HCT116 (cell line): Measurements from ENCODE around the gene LAMC3. TPM values are rescaled to one million over a fixed set of nuclear protein-coding genes. Genes with fewer than 3 reads are reported as not detected.

ENCODE experiments used
- ATAC-seq: fragments of 200-7000 bp; cut with Tn5 transposase; 2 replicates; pipeline ENCODE4 v1.9.1; 2020; ENCODE audit warnings: mild to moderate bottlenecking, moderate library complexity
- BruUV-seq: library from RNA; stranded (reverse); fragments of 400-500 nt; replicated peaks from 2 replicates; lab custom pipeline; 2021; lab: Mats Ljungman, UMichigan
- CTCF ChIA-PET: fragments of 300-600 bp; sonication (Branson Sonifier 250); formaldehyde crosslinking; loops from one replicate; lab custom pipeline; 2021; ENCODE audit warnings: antibody characterized with exemption; lab: Charles Lee
- POLR2A ChIA-PET: fragments of 300-600, 350-600 bp; sonication (Branson Sonifier 250); formaldehyde crosslinking; loops from one replicate; lab custom pipeline; 2021; ENCODE audit warnings: antibody characterized with exemption; lab: Charles Lee
- RAD21 ChIA-PET, 2 experiments: fragments of 300-600 bp; sonication (Branson Sonifier 250); formaldehyde crosslinking; loops; one replicate each; lab custom pipeline; 2023; ENCODE audit warnings: low total read pairs in 2 of 2; ENCODE audit not compliant: uncharacterized antibody in 2 of 2, unreplicated experiment in 2 of 2, low non-redundant PET in 1 of 2; lab: Charles Lee
- DNase-seq: peaks from one replicate; pipeline ENCODE4 v3.0.0-alpha.2; 2010; ENCODE audit warnings: low read depth, low spot score
- H2AFZ ChIP-seq: fragments of 200-600 bp; shearing (Covaris generic), sonication (generic); 2 replicates; pipeline ENCODE4 v1.6.1; 2017; ENCODE audit warnings: low read depth, mixed run types, mixed read lengths, antibody characterized with exemption, low read length; ENCODE audit not compliant: poor library complexity, severe bottlenecking
- H3K27ac ChIP-seq: 2 replicates; pipeline ENCODE4 v1.5.1; 2012; ENCODE audit warnings: low read depth, low read length
- H3K27me3 ChIP-seq: fragments of 200-600 bp; sonication (generic); 2 replicates; pipeline ENCODE4 v1.6.1; 2016; ENCODE audit warnings: mixed run types, low read length, mixed read lengths; ENCODE audit not compliant: insufficient read depth
- H3K36me3 ChIP-seq, 2 experiments: fragments of 200-500 bp in 1 of 2; fragments of 200-600 bp in 1 of 2; sonication (Bioruptor generic) in 1 of 2; sonication (generic) in 1 of 2; 2 replicates each; pipeline versions ENCODE4 v1.5.1 to v1.6.1; 2014 to 2016; ENCODE audit warnings: low read length in 2 of 2, inconsistent platforms in 1 of 2, mixed read lengths in 1 of 2, mixed run types in 1 of 2; ENCODE audit not compliant: insufficient read depth in 2 of 2, control insufficient read depth in 1 of 2
- H3K4me1 ChIP-seq, 2 experiments: fragments of 200-600 bp in 1 of 2; sonication (generic) in 1 of 2; 2 replicates each; pipeline versions ENCODE4 v1.5.1 to v1.6.1; 2012 to 2017; ENCODE audit warnings: low read length in 2 of 2, inconsistent platforms in 1 of 2, mild to moderate bottlenecking in 1 of 2, mixed read lengths in 1 of 2, mixed run types in 1 of 2, moderate library complexity in 1 of 2; ENCODE audit not compliant: insufficient read depth in 2 of 2, control insufficient read depth in 1 of 2
- H3K4me2 ChIP-seq: fragments of 200-600 bp; sonication (generic); 2 replicates; pipeline ENCODE4 v1.6.1; 2017; ENCODE audit warnings: mixed run types, low read length, mixed read lengths
- H3K4me3 ChIP-seq, 2 experiments: fragments of 200-600 bp in 1 of 2; sonication (generic) in 1 of 2; replicated peaks in 1 of 2; 2 replicates each; pipeline ENCODE4 v1.5.1; 2011 to 2016; ENCODE audit warnings: low read length in 2 of 2, control low read depth in 1 of 2, low read depth in 1 of 2, mild to moderate bottlenecking in 1 of 2, mixed read lengths in 1 of 2, mixed run types in 1 of 2
- H3K79me2 ChIP-seq: fragments of 200-600 bp; sonication (generic); 2 replicates; pipeline ENCODE4 v1.6.1; 2017; ENCODE audit warnings: mild to moderate bottlenecking, mixed run types, low read length, moderate library complexity, mixed read lengths; ENCODE audit not compliant: insufficient read depth
- H3K9ac ChIP-seq: fragments of 200-600 bp; sonication (generic); 2 replicates; pipeline ENCODE4 v1.6.1; 2016; ENCODE audit warnings: low read length, mixed read lengths
- H3K9me2 ChIP-seq: fragments of 200-600 bp; sonication (generic), shearing (Covaris generic); 2 replicates; pipeline ENCODE4 v1.6.1; 2017; ENCODE audit warnings: mixed run types, mild to moderate bottlenecking, moderate library complexity; ENCODE audit not compliant: insufficient read depth
- H3K9me3 ChIP-seq, 2 experiments: fragments of 200-500 bp in 1 of 2; fragments of 200-600 bp in 1 of 2; sonication (Bioruptor generic) in 1 of 2; sonication (generic) in 1 of 2; 2 replicates each; pipeline ENCODE4 v1.6.1; 2014 to 2017; ENCODE audit warnings: low read length in 2 of 2, mixed read lengths in 2 of 2, inconsistent platforms in 1 of 2, low read depth in 1 of 2, mild to moderate bottlenecking in 1 of 2, mixed run types in 1 of 2, moderate library complexity in 1 of 2; ENCODE audit not compliant: control insufficient read depth in 1 of 2, insufficient read depth in 1 of 2
- H4K20me1 ChIP-seq: fragments of 200-600 bp; sonication (generic), shearing (Covaris generic); 2 replicates; pipeline ENCODE4 v1.6.1; 2017; ENCODE audit warnings: mixed run types, mild to moderate bottlenecking, moderate library complexity; ENCODE audit not compliant: insufficient read depth
- CBX3 ChIP-seq: IDR thresholded peaks from 2 replicates; pipeline ENCODE4 v1.6.1; 2012; ENCODE audit warnings: low read depth
- CEBPB ChIP-seq: IDR thresholded peaks from 2 replicates; pipeline ENCODE4 v1.6.1; 2012; ENCODE audit warnings: low read depth
- EZH2 ChIP-seq: fragments of 200-600 bp; sonication (generic); IDR thresholded peaks from 2 replicates; pipeline ENCODE4 v1.6.1; 2017; ENCODE audit warnings: antibody characterized with exemption, mixed run types
- EZH2phosphoT487 ChIP-seq: fragments of 200-600 bp; IDR thresholded peaks from 2 replicates; pipeline ENCODE4 v1.6.1; 2018; ENCODE audit warnings: antibody characterized with exemption, borderline replicate concordance
- JUND ChIP-seq: IDR thresholded peaks from 2 replicates; pipeline ENCODE4 v1.6.1; 2012
- POLR2A ChIP-seq: IDR thresholded peaks from 2 replicates; pipeline ENCODE4 v1.7.0; 2011; ENCODE audit warnings: borderline replicate concordance; ENCODE audit not compliant: insufficient read depth, insufficient read length; ENCODE audit errors: extremely low read depth
- POLR2AphosphoS5 ChIP-seq: IDR thresholded peaks from 2 replicates; pipeline ENCODE4 v1.6.1; 2011; ENCODE audit warnings: mild to moderate bottlenecking, low read depth, low read length, moderate library complexity
- SIN3A ChIP-seq: IDR thresholded peaks from 2 replicates; pipeline ENCODE4 v1.6.1; 2012; ENCODE audit warnings: low read depth
- SRF ChIP-seq: IDR thresholded peaks from 2 replicates; pipeline ENCODE4 v1.6.1; 2012; ENCODE audit warnings: low read depth
- TCF7L2 ChIP-seq: IDR thresholded peaks from 2 replicates; pipeline ENCODE4 v1.7.0; 2011; ENCODE audit warnings: borderline replicate concordance, inconsistent platforms; ENCODE audit not compliant: insufficient read depth, insufficient read length; ENCODE audit errors: extremely low read depth
- YY1 ChIP-seq: IDR thresholded peaks from 2 replicates; pipeline ENCODE4 v1.6.1; 2011; ENCODE audit warnings: low read length, low read depth, moderate library complexity, mild to moderate bottlenecking; ENCODE audit not compliant: insufficient replicate concordance; ENCODE audit errors: extremely low read depth
- ZFX ChIP-seq: fragments of 450-650 bp; IDR thresholded peaks from 2 replicates; pipeline ENCODE4 v1.6.1; 2017
- ZNF274 ChIP-seq: fragments of 200-500 bp; sonication (Bioruptor generic); IDR thresholded peaks from 2 replicates; pipeline ENCODE4 v1.6.1; 2014; ENCODE audit warnings: mild to moderate bottlenecking, low read depth, low read length, inconsistent platforms
- intact Hi-C: fragments of 100-400 bp; cut with micrococcal nuclease; formaldehyde crosslinking; loops from 2 replicates; pipeline ENCODE4 v1.10.0; 2022
- total RNA-seq: library from RNA; stranded (reverse); gene quantifications from one replicate; pipeline ENCODE4 v1.2.1, GENCODE V29; 2021; ENCODE audit not compliant: unreplicated experiment
- TF ChIP-seq, protein P1 (sequence below), 3 experiments: fragments of 200-600 bp in 1 of 3; sonication (generic) in 1 of 3; IDR thresholded peaks in 2 of 3; conservative IDR thresholded peaks in 1 of 3; 2 replicates each; pipeline ENCODE4 v1.5.1; 2012 to 2017; ENCODE audit warnings: low read depth in 2 of 3, low read length in 2 of 3, antibody characterized with exemption in 1 of 3, borderline replicate concordance in 1 of 3, control low read depth in 1 of 3, mild to moderate bottlenecking in 1 of 3, mixed read lengths in 1 of 3, mixed run types in 1 of 3, moderate library complexity in 1 of 3; ENCODE audit not compliant: insufficient read depth in 1 of 3
- TF ChIP-seq, protein P2 (sequence below): IDR thresholded peaks from 2 replicates; pipeline ENCODE4 v1.6.1; 2012; ENCODE audit warnings: low read depth
- TF ChIP-seq, protein P3 (sequence below): IDR thresholded peaks from 2 replicates; pipeline ENCODE4 v1.6.1; 2011; ENCODE audit warnings: mild to moderate bottlenecking, low read length, moderate library complexity; ENCODE audit not compliant: insufficient replicate concordance; ENCODE audit errors: extremely low read depth
- TF ChIP-seq, protein P4 (sequence below): IDR thresholded peaks from 2 replicates; pipeline ENCODE4 v1.6.1; 2012

The LAMC3 gene
- total RNA-seq, 1 experiment from 2014 or later: 7.7 TPM

DNA sequence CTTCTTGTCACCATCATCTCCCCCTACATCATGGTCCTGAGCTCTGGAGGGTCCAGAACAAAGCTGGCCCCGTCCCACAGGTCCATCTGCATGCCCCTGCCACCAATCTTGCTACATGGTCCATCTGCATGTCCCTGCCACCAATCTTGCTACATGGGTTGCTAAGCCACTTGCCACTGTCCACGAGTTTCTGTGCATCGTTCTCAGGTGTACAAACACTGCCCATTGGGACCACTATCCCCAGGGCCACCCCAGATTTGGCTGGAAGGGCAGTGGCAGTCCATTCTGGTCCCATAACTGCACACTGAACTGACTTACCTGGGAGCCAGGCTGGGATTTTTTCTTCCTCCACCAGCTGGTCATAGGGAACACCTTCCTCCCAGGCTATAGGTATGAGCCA, 8.0 kb upstream of the LAMC3 start:
- no peak overlapping the region for H3K4me2 ChIP-seq
- no peaks in the 10 kb centered on the region; the same call in 1 of the 2 replicates for H3K27me3 ChIP-seq
- intact Hi-C loops: loop anchor here (10.0 kb wide), 1 partner anchor 216 kb away; no protein-coding TSS in a partner anchor
- H3K27ac ChIP-seq: no peak overlapping the region
- H2AFZ ChIP-seq: no peak overlapping the region
- no peaks in the 10 kb centered on the region for H3K79me2 ChIP-seq
- ChIA-PET POLR2A (no interaction called here), RAD21 (interaction anchor here in 1 of 2 experiments (1.1 kb wide), 1 partner anchor 46 kb away, joined by 3 read pairs; no protein-coding TSS in a partner anchor), CTCF (interaction anchor here (4.2 to 5.6 kb wide), 2 partner anchors 45 to 135 kb away, joined by 37 to 88 read pairs; no protein-coding TSS in a partner anchor)
- no peak overlapping the region for H3K9ac ChIP-seq
- no peaks in the 10 kb centered on the region for H4K20me1 ChIP-seq
- DNase-seq: no peak
- no peak for ATAC-seq
- H3K4me3 ChIP-seq: no peak overlapping the region
- H3K9me2 ChIP-seq: no peaks in the 10 kb centered on the region
- TF ChIP-seq ZNF274: no peak
- TF ChIP-seq SRF: no peak
- no peak for TF ChIP-seq EZH2phosphoT487
- TF ChIP-seq, protein P1, sequence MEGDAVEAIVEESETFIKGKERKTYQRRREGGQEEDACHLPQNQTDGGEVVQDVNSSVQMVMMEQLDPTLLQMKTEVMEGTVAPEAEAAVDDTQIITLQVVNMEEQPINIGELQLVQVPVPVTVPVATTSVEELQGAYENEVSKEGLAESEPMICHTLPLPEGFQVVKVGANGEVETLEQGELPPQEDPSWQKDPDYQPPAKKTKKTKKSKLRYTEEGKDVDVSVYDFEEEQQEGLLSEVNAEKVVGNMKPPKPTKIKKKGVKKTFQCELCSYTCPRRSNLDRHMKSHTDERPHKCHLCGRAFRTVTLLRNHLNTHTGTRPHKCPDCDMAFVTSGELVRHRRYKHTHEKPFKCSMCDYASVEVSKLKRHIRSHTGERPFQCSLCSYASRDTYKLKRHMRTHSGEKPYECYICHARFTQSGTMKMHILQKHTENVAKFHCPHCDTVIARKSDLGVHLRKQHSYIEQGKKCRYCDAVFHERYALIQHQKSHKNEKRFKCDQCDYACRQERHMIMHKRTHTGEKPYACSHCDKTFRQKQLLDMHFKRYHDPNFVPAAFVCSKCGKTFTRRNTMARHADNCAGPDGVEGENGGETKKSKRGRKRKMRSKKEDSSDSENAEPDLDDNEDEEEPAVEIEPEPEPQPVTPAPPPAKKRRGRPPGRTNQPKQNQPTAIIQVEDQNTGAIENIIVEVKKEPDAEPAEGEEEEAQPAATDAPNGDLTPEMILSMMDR (IDR thresholded peaks at IDR 0.05 in 2 of 3, conservative IDR thresholded peaks at IDR 0.05 in 1 of 3; ENCODE audit: borderline replicate concordance in 1 of 3, insufficient read depth in 1 of 3, low read depth in 2 of 3, low read length in 2 of 3): no peak
- TF ChIP-seq POLR2AphosphoS5: no peak
- TF ChIP-seq, protein P2, sequence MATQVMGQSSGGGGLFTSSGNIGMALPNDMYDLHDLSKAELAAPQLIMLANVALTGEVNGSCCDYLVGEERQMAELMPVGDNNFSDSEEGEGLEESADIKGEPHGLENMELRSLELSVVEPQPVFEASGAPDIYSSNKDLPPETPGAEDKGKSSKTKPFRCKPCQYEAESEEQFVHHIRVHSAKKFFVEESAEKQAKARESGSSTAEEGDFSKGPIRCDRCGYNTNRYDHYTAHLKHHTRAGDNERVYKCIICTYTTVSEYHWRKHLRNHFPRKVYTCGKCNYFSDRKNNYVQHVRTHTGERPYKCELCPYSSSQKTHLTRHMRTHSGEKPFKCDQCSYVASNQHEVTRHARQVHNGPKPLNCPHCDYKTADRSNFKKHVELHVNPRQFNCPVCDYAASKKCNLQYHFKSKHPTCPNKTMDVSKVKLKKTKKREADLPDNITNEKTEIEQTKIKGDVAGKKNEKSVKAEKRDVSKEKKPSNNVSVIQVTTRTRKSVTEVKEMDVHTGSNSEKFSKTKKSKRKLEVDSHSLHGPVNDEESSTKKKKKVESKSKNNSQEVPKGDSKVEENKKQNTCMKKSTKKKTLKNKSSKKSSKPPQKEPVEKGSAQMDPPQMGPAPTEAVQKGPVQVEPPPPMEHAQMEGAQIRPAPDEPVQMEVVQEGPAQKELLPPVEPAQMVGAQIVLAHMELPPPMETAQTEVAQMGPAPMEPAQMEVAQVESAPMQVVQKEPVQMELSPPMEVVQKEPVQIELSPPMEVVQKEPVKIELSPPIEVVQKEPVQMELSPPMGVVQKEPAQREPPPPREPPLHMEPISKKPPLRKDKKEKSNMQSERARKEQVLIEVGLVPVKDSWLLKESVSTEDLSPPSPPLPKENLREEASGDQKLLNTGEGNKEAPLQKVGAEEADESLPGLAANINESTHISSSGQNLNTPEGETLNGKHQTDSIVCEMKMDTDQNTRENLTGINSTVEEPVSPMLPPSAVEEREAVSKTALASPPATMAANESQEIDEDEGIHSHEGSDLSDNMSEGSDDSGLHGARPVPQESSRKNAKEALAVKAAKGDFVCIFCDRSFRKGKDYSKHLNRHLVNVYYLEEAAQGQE: no peak
- no peak for TF ChIP-seq YY1
- TF ChIP-seq TCF7L2: no peak
- TF ChIP-seq ZFX: no peak
- no peak for TF ChIP-seq CBX3
- no peak for TF ChIP-seq POLR2A
- no peak for TF ChIP-seq CEBPB
- no peak for TF ChIP-seq JUND
- TF ChIP-seq, protein P3, sequence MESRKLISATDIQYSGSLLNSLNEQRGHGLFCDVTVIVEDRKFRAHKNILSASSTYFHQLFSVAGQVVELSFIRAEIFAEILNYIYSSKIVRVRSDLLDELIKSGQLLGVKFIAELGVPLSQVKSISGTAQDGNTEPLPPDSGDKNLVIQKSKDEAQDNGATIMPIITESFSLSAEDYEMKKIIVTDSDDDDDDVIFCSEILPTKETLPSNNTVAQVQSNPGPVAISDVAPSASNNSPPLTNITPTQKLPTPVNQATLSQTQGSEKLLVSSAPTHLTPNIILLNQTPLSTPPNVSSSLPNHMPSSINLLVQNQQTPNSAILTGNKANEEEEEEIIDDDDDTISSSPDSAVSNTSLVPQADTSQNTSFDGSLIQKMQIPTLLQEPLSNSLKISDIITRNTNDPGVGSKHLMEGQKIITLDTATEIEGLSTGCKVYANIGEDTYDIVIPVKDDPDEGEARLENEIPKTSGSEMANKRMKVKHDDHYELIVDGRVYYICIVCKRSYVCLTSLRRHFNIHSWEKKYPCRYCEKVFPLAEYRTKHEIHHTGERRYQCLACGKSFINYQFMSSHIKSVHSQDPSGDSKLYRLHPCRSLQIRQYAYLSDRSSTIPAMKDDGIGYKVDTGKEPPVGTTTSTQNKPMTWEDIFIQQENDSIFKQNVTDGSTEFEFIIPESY: no peak
- no peak for TF ChIP-seq SIN3A
- TF ChIP-seq, protein P4, sequence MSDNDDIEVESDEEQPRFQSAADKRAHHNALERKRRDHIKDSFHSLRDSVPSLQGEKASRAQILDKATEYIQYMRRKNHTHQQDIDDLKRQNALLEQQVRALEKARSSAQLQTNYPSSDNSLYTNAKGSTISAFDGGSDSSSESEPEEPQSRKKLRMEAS: no peak
- TF ChIP-seq EZH2: no peak
- no TSS peak for BruUV-seq
- H3K9me3 ChIP-seq: no peaks in the 10 kb centered on the region
- peaks cover 0 to 1% of the 10 kb centered on the region in 2 experiments; a peak in 2 of 4 replicates for H3K4me1 ChIP-seq
- H3K36me3 ChIP-seq: no peaks in the 10 kb centered on the region
